SK-N-SH (cell line): ENCODE results near the gene CYFIP2. TPM values are rescaled to one million over a fixed set of nuclear protein-coding genes. Genes with fewer than 3 reads are reported as not detected.

Source experiments
- CTCF ChIA-PET: fragments of 300-600, 350-600 bp; formaldehyde crosslinking; extraction: SDS; loops from one replicate; lab custom pipeline; 2021; lab: Yijun Ruan, JAX
- POLR2A ChIA-PET: fragments of 350-600 bp; sonication (Branson Sonifier 250); formaldehyde crosslinking; extraction: SDS; loops from one replicate; lab custom pipeline; 2020; ENCODE audit warnings: antibody characterized with exemption, inconsistent platforms; lab: Yijun Ruan, JAX
- DNase-seq: peaks from one replicate; pipeline ENCODE4 v3.0.0; 2012
- H2AFZ ChIP-seq: fragments of 200-600 bp; sonication (generic); 2 replicates; pipeline ENCODE4 v1.8.1; 2016; ENCODE audit warnings: antibody characterized with exemption, mild to moderate bottlenecking, low read depth
- H3F3A ChIP-seq: fragments of 200-600 bp; sonication (generic); replicated peaks from 2 replicates; pipeline ENCODE3; 2016; ENCODE audit warnings: antibody characterized with exemption, mild to moderate bottlenecking; ENCODE audit not compliant: insufficient read depth
- H3K27ac ChIP-seq, 2 experiments: fragments of 200-500 bp in 1 of 2; fragments of 200-600 bp in 1 of 2; sonication (Bioruptor generic) in 1 of 2; sonication (generic), shearing (Covaris generic) in 1 of 2; 2 replicates each; pipeline versions ENCODE4 v1.5.1 to v1.6.1; 2014 to 2016; ENCODE audit warnings: low read depth in 2 of 2, inconsistent platforms in 1 of 2, low read length in 1 of 2, mild to moderate bottlenecking in 1 of 2, mixed read lengths in 1 of 2
- H3K27me3 ChIP-seq: fragments of 200-600 bp; sonication (generic), shearing (Covaris generic); 2 replicates; pipeline ENCODE4 v1.6.1; 2016; ENCODE audit warnings: mixed run types; ENCODE audit not compliant: insufficient read depth
- H3K36me3 ChIP-seq, 2 experiments: fragments of 200-500 bp in 1 of 2; fragments of 200-600 bp in 1 of 2; sonication (Bioruptor generic) in 1 of 2; sonication (generic) in 1 of 2; replicated peaks in 1 of 2; 2 replicates each; pipeline versions ENCODE3 to v1.5.1; 2014 to 2016; ENCODE audit warnings: low read length in 1 of 2, mild to moderate bottlenecking in 1 of 2; ENCODE audit not compliant: insufficient read depth in 2 of 2, control insufficient read depth in 1 of 2
- H3K4me1 ChIP-seq, 2 experiments: fragments of 200-500 bp in 1 of 2; fragments of 200-600 bp in 1 of 2; sonication (Bioruptor generic) in 1 of 2; sonication (generic), shearing (Covaris generic) in 1 of 2; 2 replicates each; pipeline versions ENCODE4 v1.5.1 to v1.6.1; 2014 to 2016; ENCODE audit warnings: low read depth in 1 of 2, low read length in 1 of 2, mixed run types in 1 of 2; ENCODE audit not compliant: insufficient read depth in 2 of 2, control insufficient read depth in 1 of 2
- H3K4me2 ChIP-seq: fragments of 200-600 bp; sonication (generic), shearing (Covaris generic); 2 replicates; pipeline ENCODE4 v1.6.1; 2017; ENCODE audit warnings: mixed run types
- H3K4me3 ChIP-seq, 2 experiments: fragments of 200-500 bp in 1 of 2; fragments of 200-600 bp in 1 of 2; sonication (Bioruptor generic) in 1 of 2; sonication (generic), shearing (Covaris generic) in 1 of 2; 2 replicates each; pipeline versions ENCODE4 v1.5.1 to v1.8.1; 2014 to 2016; ENCODE audit warnings: low read depth in 2 of 2, inconsistent platforms in 1 of 2, low read length in 1 of 2, mild to moderate bottlenecking in 1 of 2, mixed read lengths in 1 of 2, moderate library complexity in 1 of 2
- H3K79me2 ChIP-seq: fragments of 200-600 bp; sonication (generic); 2 replicates; pipeline ENCODE4 v1.8.1; 2017; ENCODE audit warnings: mild to moderate bottlenecking; ENCODE audit not compliant: insufficient read depth
- H3K9ac ChIP-seq: fragments of 200-600 bp; sonication (generic); 2 replicates; pipeline ENCODE4 v1.6.1; 2017; ENCODE audit warnings: mixed run types
- H3K9me2 ChIP-seq: fragments of 200-600 bp; sonication (generic); 2 replicates; pipeline ENCODE4 v1.6.1; 2017; ENCODE audit warnings: mixed run types
- H3K9me3 ChIP-seq: fragments of 200-600 bp; sonication (generic); 2 replicates; pipeline ENCODE4 v1.6.1; 2017; ENCODE audit warnings: mixed run types, mild to moderate bottlenecking, moderate library complexity
- H4K20me1 ChIP-seq: fragments of 200-600 bp; sonication (generic); 2 replicates; pipeline ENCODE4 v1.6.1; 2017; ENCODE audit warnings: mild to moderate bottlenecking, mixed run types; ENCODE audit not compliant: insufficient read depth
- CTCF ChIP-seq: fragments of 200-600 bp; sonication (generic); IDR thresholded peaks from 2 replicates; pipeline ENCODE4 v1.6.1; 2017; ENCODE audit warnings: antibody characterized with exemption, mild to moderate bottlenecking, moderate library complexity
- FOSL2 ChIP-seq: IDR thresholded peaks from 2 replicates; pipeline ENCODE4 v1.4.0; 2012; ENCODE audit warnings: low read depth, mild to moderate bottlenecking, moderate library complexity, borderline replicate concordance
- FOXM1 ChIP-seq: IDR thresholded peaks from 2 replicates; pipeline ENCODE4 v1.4.0; 2012; ENCODE audit warnings: low read depth, mild to moderate bottlenecking
- GABPA ChIP-seq: IDR thresholded peaks from 2 replicates; pipeline ENCODE4 v1.4.0; 2012; ENCODE audit warnings: low read depth, mild to moderate bottlenecking
- MAX ChIP-seq: IDR thresholded peaks from 2 replicates; pipeline ENCODE4 v1.4.0; 2012; ENCODE audit warnings: low read depth
- RCOR1 ChIP-seq: fragments of 150-350 bp; IDR thresholded peaks from 2 replicates; pipeline ENCODE4 v1.6.1; 2017; ENCODE audit warnings: antibody characterized with exemption, low read length
- SMC3 ChIP-seq: IDR thresholded peaks from 2 replicates; pipeline ENCODE4 v1.6.1; 2012; ENCODE audit warnings: low read depth, low read length, improper control_type of control experiment
- TEAD4 ChIP-seq: IDR thresholded peaks from 2 replicates; pipeline ENCODE4 v1.4.0; 2012; ENCODE audit warnings: mild to moderate bottlenecking, borderline replicate concordance; ENCODE audit not compliant: insufficient read depth
- USF2 ChIP-seq: fragments of 150-350 bp; IDR thresholded peaks from 2 replicates; pipeline ENCODE4 v1.6.1; 2017; ENCODE audit warnings: antibody characterized with exemption, low read length, low read depth, borderline replicate concordance
- WGBS: methylation state at CpG from one replicate; pipeline ENCODE4 v1.1.6; 2017; ENCODE audit warnings: low lambda C conversion rate; 5-methylcytosine and 5-hydroxymethylcytosine counted together
- polyA plus RNA-seq, 3 experiments: library from polyadenylated mRNA; depleted of rRNA; stranded (reverse); fragments of >200 nt; gene quantifications; 2 replicates each; pipeline ENCODE4 v1.2.3, GENCODE V29; 2012
- TF ChIP-seq, protein P1 (sequence below): IDR thresholded peaks from 2 replicates; pipeline ENCODE4 v1.6.1; 2012; ENCODE audit warnings: mild to moderate bottlenecking, low read depth, low read length, moderate library complexity
- TF ChIP-seq, protein P2 (sequence below): IDR thresholded peaks from 2 replicates; pipeline ENCODE4; 2012

The CYFIP2 gene
- polyA plus RNA-seq, 1 of the 3 experiments (the other 2 are of a cell fraction), result 20.1 TPM

GRCh38 chr5:157233515-157233914 is 32.4 kb upstream of the CYFIP2 start:
- no peaks in the 10 kb centered on the region; the same call in 1 of the 2 replicates for H3K27me3 ChIP-seq
- H3F3A ChIP-seq, result no peaks in the 10 kb centered on the region
- H3K36me3 ChIP-seq, result no peaks in the 10 kb centered on the region
- H4K20me1 ChIP-seq, result no peaks in the 10 kb centered on the region
- H3K4me3 ChIP-seq, result no peak overlapping the region
- no peaks in the 10 kb centered on the region for H3K9me2 ChIP-seq
- ChIA-PET CTCF (no interaction called here), POLR2A (interaction anchor here (0.6 kb wide), 1 partner anchor 32 kb away, joined by 5 read pairs; no protein-coding TSS in a partner anchor)
- H3K9ac ChIP-seq, result no peak overlapping the region
- 81% methylated on average over 3 of the region's 3 CpGs for WGBS
- TF ChIP-seq, protein P1, sequence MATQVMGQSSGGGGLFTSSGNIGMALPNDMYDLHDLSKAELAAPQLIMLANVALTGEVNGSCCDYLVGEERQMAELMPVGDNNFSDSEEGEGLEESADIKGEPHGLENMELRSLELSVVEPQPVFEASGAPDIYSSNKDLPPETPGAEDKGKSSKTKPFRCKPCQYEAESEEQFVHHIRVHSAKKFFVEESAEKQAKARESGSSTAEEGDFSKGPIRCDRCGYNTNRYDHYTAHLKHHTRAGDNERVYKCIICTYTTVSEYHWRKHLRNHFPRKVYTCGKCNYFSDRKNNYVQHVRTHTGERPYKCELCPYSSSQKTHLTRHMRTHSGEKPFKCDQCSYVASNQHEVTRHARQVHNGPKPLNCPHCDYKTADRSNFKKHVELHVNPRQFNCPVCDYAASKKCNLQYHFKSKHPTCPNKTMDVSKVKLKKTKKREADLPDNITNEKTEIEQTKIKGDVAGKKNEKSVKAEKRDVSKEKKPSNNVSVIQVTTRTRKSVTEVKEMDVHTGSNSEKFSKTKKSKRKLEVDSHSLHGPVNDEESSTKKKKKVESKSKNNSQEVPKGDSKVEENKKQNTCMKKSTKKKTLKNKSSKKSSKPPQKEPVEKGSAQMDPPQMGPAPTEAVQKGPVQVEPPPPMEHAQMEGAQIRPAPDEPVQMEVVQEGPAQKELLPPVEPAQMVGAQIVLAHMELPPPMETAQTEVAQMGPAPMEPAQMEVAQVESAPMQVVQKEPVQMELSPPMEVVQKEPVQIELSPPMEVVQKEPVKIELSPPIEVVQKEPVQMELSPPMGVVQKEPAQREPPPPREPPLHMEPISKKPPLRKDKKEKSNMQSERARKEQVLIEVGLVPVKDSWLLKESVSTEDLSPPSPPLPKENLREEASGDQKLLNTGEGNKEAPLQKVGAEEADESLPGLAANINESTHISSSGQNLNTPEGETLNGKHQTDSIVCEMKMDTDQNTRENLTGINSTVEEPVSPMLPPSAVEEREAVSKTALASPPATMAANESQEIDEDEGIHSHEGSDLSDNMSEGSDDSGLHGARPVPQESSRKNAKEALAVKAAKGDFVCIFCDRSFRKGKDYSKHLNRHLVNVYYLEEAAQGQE, result no peak
- no peak for TF ChIP-seq TEAD4
- H3K27ac ChIP-seq, result no peak overlapping the region
- no peak overlapping the region for H2AFZ ChIP-seq
- no peaks in the 10 kb centered on the region for H3K4me1 ChIP-seq
- H3K79me2 ChIP-seq, result no peaks in the 10 kb centered on the region
- no peaks in the 10 kb centered on the region for H3K9me3 ChIP-seq
- no peak overlapping the region for H3K4me2 ChIP-seq
- no peak for DNase-seq

DNA sequence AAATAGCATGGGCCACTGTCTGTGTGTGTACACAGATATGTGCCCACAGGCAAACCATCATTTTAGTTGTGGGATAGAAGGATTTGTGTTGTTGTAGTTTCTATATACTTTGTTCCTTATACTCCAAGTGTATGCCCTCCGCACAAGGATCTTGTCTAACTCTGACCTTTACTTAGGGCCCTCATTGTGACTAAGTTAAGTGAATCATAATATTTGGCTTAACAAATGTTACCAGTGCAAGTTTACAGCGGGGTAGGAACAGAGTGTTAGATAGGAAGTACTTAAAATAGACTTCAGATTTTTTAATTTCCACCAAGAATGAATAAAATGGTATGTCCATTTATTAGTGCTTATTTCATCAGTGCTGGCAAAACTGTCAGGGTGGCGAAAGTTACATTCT is 29.5 kb upstream of the CYFIP2 start:
- H3K79me2 ChIP-seq, result no peaks in the 10 kb centered on the region
- ChIA-PET POLR2A (no interaction called here), CTCF (no interaction called here)
- H3K9me2 ChIP-seq, result no peaks in the 10 kb centered on the region
- WGBS, result 60% methylated on average over 3 of the region's 3 CpGs
- TF ChIP-seq USF2, result no peak
- no peak for TF ChIP-seq MAX
- no peak for TF ChIP-seq SMC3
- TF ChIP-seq RCOR1, result no peak
- no peak for TF ChIP-seq CTCF
- TF ChIP-seq GABPA, result no peak
- TF ChIP-seq, protein P1, result no peak
- TF ChIP-seq FOXM1, result no peak
- TF ChIP-seq FOSL2, result no peak
- TF ChIP-seq, protein P2, sequence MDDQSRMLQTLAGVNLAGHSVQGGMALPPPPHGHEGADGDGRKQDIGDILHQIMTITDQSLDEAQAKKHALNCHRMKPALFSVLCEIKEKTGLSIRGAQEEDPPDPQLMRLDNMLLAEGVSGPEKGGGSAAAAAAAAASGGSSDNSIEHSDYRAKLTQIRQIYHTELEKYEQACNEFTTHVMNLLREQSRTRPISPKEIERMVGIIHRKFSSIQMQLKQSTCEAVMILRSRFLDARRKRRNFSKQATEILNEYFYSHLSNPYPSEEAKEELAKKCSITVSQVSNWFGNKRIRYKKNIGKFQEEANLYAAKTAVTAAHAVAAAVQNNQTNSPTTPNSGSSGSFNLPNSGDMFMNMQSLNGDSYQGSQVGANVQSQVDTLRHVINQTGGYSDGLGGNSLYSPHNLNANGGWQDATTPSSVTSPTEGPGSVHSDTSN, result no peak
- H3K9ac ChIP-seq, result no peak overlapping the region
- H4K20me1 ChIP-seq, result no peaks in the 10 kb centered on the region
- H3K36me3 ChIP-seq, result no peaks in the 10 kb centered on the region
- no peaks in the 10 kb centered on the region for H3F3A ChIP-seq
- DNase-seq, result no peak
- no peak overlapping the region for H3K4me3 ChIP-seq
- no peaks in the 10 kb centered on the region for H3K4me1 ChIP-seq
- H3K27me3 ChIP-seq, result no peaks in the 10 kb centered on the region; the same call in 1 of the 2 replicates
- no peak overlapping the region for H3K27ac ChIP-seq
- no peak overlapping the region for H2AFZ ChIP-seq
- H3K4me2 ChIP-seq, result no peak overlapping the region
- H3K9me3 ChIP-seq, result no peaks in the 10 kb centered on the region
